GM12874 (cell line): ENCODE data around the gene NOP16.

Experiments used
- CTCF ChIP-seq: IDR thresholded peaks from 2 replicates; pipeline ENCODE4 v1.5.1; 2011; ENCODE audit warnings: low read depth, mild to moderate bottlenecking, control low read depth, low read length, moderate library complexity; ENCODE audit not compliant: insufficient read depth

The NOP16 gene

GRCh38 chr5:176414704-176415103 is 26.3 kb upstream of the NOP16 start:
- TF ChIP-seq CTCF = no peak

GRCh38 chr5:176413709-176414191 is 25.4 kb upstream of the NOP16 start:
- TF ChIP-seq CTCF = no peak

- no peak for TF ChIP-seq CTCF
Observed at GRCh38 chr5:176413255-176413565, 24.8 kb upstream of the NOP16 start.

GRCh38 chr5:176412517-176413254 is 24.3 kb upstream of the NOP16 start:
- no peak for TF ChIP-seq CTCF

- TF ChIP-seq CTCF = 0 out of 2 replicates have a peak, but pooled peaks have one; percentile 2
Observed at GRCh38 chr5:176410486-176411180, 22.2 kb upstream of the NOP16 start.

GRCh38 chr5:176409765-176410164 is 21.4 kb upstream of the NOP16 start:
- TF ChIP-seq CTCF = no peak

GRCh38 chr5:176408590-176408989 is 20.2 kb upstream of the NOP16 start:
- TF ChIP-seq CTCF = no peak
